ENCODE measurements around the gene ELL2.

- no peak for TF ChIP-seq CTCF (IDR thresholded peaks at IDR 0.05)
- no peak for TF ChIP-seq POLR2A (IDR thresholded peaks at IDR 0.05)
- TF ChIP-seq EP300 (IDR thresholded peaks at IDR 0.05), result no peak
Measured at GRCh38 chr5:95903838-95904237, 57.8 kb downstream of the ELL2 start.
